ENCODE measurements around the gene SPATA24. TPM values are rescaled to one million over a fixed set of nuclear protein-coding genes. Genes with fewer than 3 reads are reported as not detected.

Gene SPATA24
- total and polyA plus RNA-seq, 2 of the 8 experiments (the other 6 are each of a cell fraction or from before 2014, with no cell fraction given) = 5.8 to 9.4 TPM

DNA sequence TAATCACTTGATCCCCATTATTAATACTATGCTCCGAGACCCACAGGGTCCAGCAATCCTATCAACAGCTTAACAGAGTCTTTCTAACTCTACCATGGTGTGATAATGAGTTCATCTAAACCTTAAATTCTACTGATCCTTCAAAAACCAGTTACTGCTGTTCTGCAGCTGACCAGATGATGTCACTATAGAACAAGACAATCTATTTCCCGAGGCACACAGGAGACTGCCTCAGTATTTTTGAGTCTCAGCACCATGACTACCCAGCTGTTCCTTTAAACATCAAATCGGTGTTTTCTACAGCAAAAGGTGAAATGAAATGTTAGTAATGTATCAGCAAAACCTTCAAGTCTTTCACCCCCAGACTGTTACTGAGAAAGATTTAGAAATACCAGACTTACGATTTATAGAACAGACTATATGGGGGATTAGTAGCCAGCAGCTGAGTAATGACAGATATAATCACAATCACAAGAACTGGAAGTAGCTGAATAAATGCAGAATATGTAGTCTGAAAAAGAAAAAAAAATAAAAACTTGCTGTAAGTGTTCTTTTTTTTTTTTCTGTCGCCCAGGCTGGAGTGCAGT, 18.5 kb upstream of the SPATA24 start (continued):
- TF ChIP-seq HDAC2 (IDR thresholded peaks at IDR 0.05; ENCODE audit: borderline replicate concordance in 1 of 2, low read depth in 2 of 2, low read length in 2 of 2) = no peak
- no peak for TF ChIP-seq KDM4A (IDR thresholded peaks at IDR 0.05; ENCODE audit: low read depth, low read length, severe bottlenecking)
- no peak for TF ChIP-seq TCF12 (IDR thresholded peaks at IDR 0.05; ENCODE audit: low read depth, low read length)
- no peak for TF ChIP-seq CREB1 (IDR thresholded peaks at IDR 0.05)
- TF ChIP-seq TAF7 (optimal IDR thresholded peaks at IDR 0.05; ENCODE audit: borderline replicate concordance, low read depth, low read length) = no peak
- no peak for TF ChIP-seq SP2 (IDR thresholded peaks at IDR 0.05; ENCODE audit: low read length)
- TF ChIP-seq RNF2 (IDR thresholded peaks at IDR 0.05; ENCODE audit: borderline replicate concordance, low read depth, low read length, missing control alignments, poor library complexity, severe bottlenecking) = no peak
- no peak for TF ChIP-seq CHD1 (IDR thresholded peaks at IDR 0.05; ENCODE audit: low read depth, low read length)
- no peak for TF ChIP-seq CEBPB (IDR thresholded peaks at IDR 0.05; ENCODE audit: low read depth, low read length)
- TF ChIP-seq MAFK (IDR thresholded peaks at IDR 0.05; ENCODE audit: low read depth, low read length) = no peak
- no peak for TF ChIP-seq SIX5 (IDR thresholded peaks at IDR 0.05; ENCODE audit: low read depth, low read length)
- TF ChIP-seq USF2 (IDR thresholded peaks at IDR 0.05; ENCODE audit: low read length) = no peak
- TF ChIP-seq KDM1A (IDR thresholded peaks at IDR 0.05; ENCODE audit: borderline replicate concordance, low read length) = no peak
- TF ChIP-seq NRF1 (IDR thresholded peaks at IDR 0.05; ENCODE audit: low read depth, low read length) = no peak
- TF ChIP-seq TBP (IDR thresholded peaks at IDR 0.05; ENCODE audit: low read depth, low read length) = no peak
- TF ChIP-seq NANOG (IDR thresholded peaks at IDR 0.05; ENCODE audit: insufficient read depth, low read depth, low read length, poor library complexity, severe bottlenecking) = no peak
- no peak for TF ChIP-seq SP1 (IDR thresholded peaks at IDR 0.05; ENCODE audit: low read depth, low read length)
- no peak for TF ChIP-seq FOSL1 (IDR thresholded peaks at IDR 0.05; ENCODE audit: insufficient read depth, low read depth, low read length)
- no peak for TF ChIP-seq CBX8 (IDR thresholded peaks at IDR 0.05; ENCODE audit: borderline replicate concordance, low read depth, low read length)
- TF ChIP-seq SUZ12 (IDR thresholded peaks at IDR 0.05; ENCODE audit: low read length) = no peak
- TF ChIP-seq KDM5A (IDR thresholded peaks at IDR 0.05; ENCODE audit: low read length) = no peak
- TF ChIP-seq, protein P1, sequence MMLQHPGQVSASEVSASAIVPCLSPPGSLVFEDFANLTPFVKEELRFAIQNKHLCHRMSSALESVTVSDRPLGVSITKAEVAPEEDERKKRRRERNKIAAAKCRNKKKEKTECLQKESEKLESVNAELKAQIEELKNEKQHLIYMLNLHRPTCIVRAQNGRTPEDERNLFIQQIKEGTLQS (IDR thresholded peaks at IDR 0.05; ENCODE audit: insufficient read depth, low read depth, low read length) = no peak
- TF ChIP-seq CTBP2 (IDR thresholded peaks at IDR 0.05; ENCODE audit: borderline replicate concordance, insufficient read depth, insufficient read length, low read length) = no peak
- TF ChIP-seq BRCA1 (IDR thresholded peaks at IDR 0.05; ENCODE audit: low read depth, low read length) = no peak

All from H1 (cell line).